ENCODE data around the gene COL23A1.
"Not testable (repeated sequence)": the region's sequence is repeated elsewhere in the genome, so short reads cannot be mapped to it uniquely, and the experiment has no call there.

The COL23A1 gene

GRCh38 chr5:178586396-178586795 is 3.8 kb downstream of the COL23A1 start:
- Histone ChIP-seq H3K4me1 (ENCODE audit: control insufficient read depth in 1 of 2, insufficient read depth in 1 of 2, low read depth in 1 of 2, low read length in 1 of 2) (peaks cover 28 to 39% of the 10 kb centered on the region in 2 experiments), H3K27me3 (peaks cover 36% of the 10 kb centered on the region), H3K4me3 (ENCODE audit: low read depth in 1 of 2, low read length in 1 of 2) (no peak overlapping the region), H3K9me3 (no peaks in the 10 kb centered on the region), H3K27ac (no peak overlapping the region), H3K36me3 (no peaks in the 10 kb centered on the region)
- no peak for TF ChIP-seq CTCF (IDR thresholded peaks at IDR 0.05)

GRCh38 chr5:178585421-178585820 is 4.8 kb downstream of the COL23A1 start:
- not testable (repeated sequence) for H3K27ac ChIP-seq; H3K4me3 ChIP-seq (ENCODE audit: low read depth in 1 of 2, low read length in 1 of 2); H3K9me3 ChIP-seq; H3K36me3 ChIP-seq
- Histone ChIP-seq H3K27me3 (peaks cover 29% of the 10 kb centered on the region), H3K4me1 (ENCODE audit: control insufficient read depth in 1 of 2, insufficient read depth in 1 of 2, low read depth in 1 of 2, low read length in 1 of 2) (peaks cover 21 to 32% of the 10 kb centered on the region in 2 experiments)

GRCh38 chr5:178583279-178583678 is 6.9 kb downstream of the COL23A1 start:
- Histone ChIP-seq H3K36me3 (no peaks in the 10 kb centered on the region), H3K27ac (no peak overlapping the region), H3K4me1 (ENCODE audit: control insufficient read depth in 1 of 2, insufficient read depth in 1 of 2, low read depth in 1 of 2, low read length in 1 of 2) (peaks cover 6 to 16% of the 10 kb centered on the region in 2 experiments), H3K9me3 (no peaks in the 10 kb centered on the region), H3K27me3 (peaks cover 14% of the 10 kb centered on the region), H3K4me3 (ENCODE audit: low read depth in 1 of 2, low read length in 1 of 2) (no peak overlapping the region)
- TF ChIP-seq CTCF (IDR thresholded peaks at IDR 0.05): no peak

- H3K27me3 ChIP-seq: peaks cover 14% of the 10 kb centered on the region
- H3K36me3 ChIP-seq: no peaks in the 10 kb centered on the region
- H3K27ac ChIP-seq: no peak overlapping the region
- no peaks in the 10 kb centered on the region for H3K9me3 ChIP-seq
- peaks cover 2 to 14% of the 10 kb centered on the region in 2 experiments for H3K4me1 ChIP-seq (ENCODE audit: control insufficient read depth in 1 of 2, insufficient read depth in 1 of 2, low read depth in 1 of 2, low read length in 1 of 2)
- no peak for TF ChIP-seq CTCF (IDR thresholded peaks at IDR 0.05)
- H3K4me3 ChIP-seq (ENCODE audit: low read depth in 1 of 2, low read length in 1 of 2): no peak overlapping the region
Measured at GRCh38 chr5:178582291-178582690, 7.9 kb downstream of the COL23A1 start.

- H3K36me3 ChIP-seq: no peaks in the 10 kb centered on the region
- H3K27me3 ChIP-seq: peaks cover 21% of the 10 kb centered on the region
- H3K4me3 ChIP-seq (ENCODE audit: low read depth in 1 of 2, low read length in 1 of 2): no peak overlapping the region
- no peak overlapping the region for H3K27ac ChIP-seq
- no peak for TF ChIP-seq CTCF (IDR thresholded peaks at IDR 0.05)
- peaks cover 9 to 21% of the 10 kb centered on the region in 2 experiments for H3K4me1 ChIP-seq (ENCODE audit: control insufficient read depth in 1 of 2, insufficient read depth in 1 of 2, low read depth in 1 of 2, low read length in 1 of 2)
- no peaks in the 10 kb centered on the region for H3K9me3 ChIP-seq
Measured at GRCh38 chr5:178581621-178582020, 8.6 kb downstream of the COL23A1 start.

GRCh38 chr5:178580271-178580955 is 9.8 kb downstream of the COL23A1 start:
- H3K4me1 ChIP-seq (ENCODE audit: control insufficient read depth in 1 of 2, insufficient read depth in 1 of 2, low read depth in 1 of 2, low read length in 1 of 2): peaks cover 9 to 27% of the 10 kb centered on the region in 2 experiments
- no peak overlapping the region for H3K4me3 ChIP-seq (ENCODE audit: low read depth in 1 of 2, low read length in 1 of 2)
- H3K27ac ChIP-seq: no peak overlapping the region
- TF ChIP-seq CTCF (IDR thresholded peaks at IDR 0.05): no peak
- H3K36me3 ChIP-seq: no peaks in the 10 kb centered on the region
- peaks cover 33% of the 10 kb centered on the region for H3K27me3 ChIP-seq
- H3K9me3 ChIP-seq: no peaks in the 10 kb centered on the region

Data from neutrophil (primary cell).